ENCODE data around the gene WARS2.
"Not testable (repeated sequence)": the region's sequence is repeated elsewhere in the genome, so short reads cannot be mapped to it uniquely, and the experiment has no call there.

- not testable (repeated sequence) for TF ChIP-seq POLR2A, POLR2AphosphoS5 (IDR thresholded peaks at IDR 0.05; ENCODE audit: low read depth, low read length)
These were observed 32.5 kb upstream of the WARS2 start for GRCh38 chr1:119172927-119173326.
